K562 (cell line): ENCODE measurements around the gene MYBPHL.

ENCODE experiments used
- CBFA2T3 ChIP-seq: fragments of 450-650 bp; IDR thresholded peaks from 2 replicates; pipeline ENCODE4 v1.6.1; 2017
- CSDE1 ChIP-seq, 2 experiments: fragments of 450-650 bp; IDR thresholded peaks; 2 replicates each; pipeline ENCODE4 v1.6.1; 2016; ENCODE audit warnings: mild to moderate bottlenecking in 1 of 2
- MEF2D ChIP-seq: conservative IDR thresholded peaks from 2 replicates; pipeline ENCODE4 v1.6.1; 2016; ENCODE audit warnings: low read depth, missing genetic modification characterization, missing compliant biosample characterization
- POLR2A ChIP-seq: fragments of 450-650 bp; conservative IDR thresholded peaks from 2 replicates; pipeline ENCODE4 v1.6.1; 2016
- SP1 ChIP-seq: sonication (generic); formaldehyde crosslinking; IDR thresholded peaks from 2 replicates; pipeline ENCODE4 v1.8.1; 2022; ENCODE audit warnings: mild to moderate bottlenecking, missing genetic modification reagents
- SP2 ChIP-seq: IDR thresholded peaks from 2 replicates; pipeline ENCODE4 v1.6.1; 2011; ENCODE audit warnings: mild to moderate bottlenecking, low read depth, low read length, moderate library complexity; ENCODE audit not compliant: poor library complexity, severe bottlenecking; ENCODE audit errors: extremely low read depth
- TF ChIP-seq, protein P1 (sequence below): fragments of 250-450 bp; sonication (Bioruptor Pico); IDR thresholded peaks from 2 replicates; pipeline ENCODE4 v1.8.0; 2021; ENCODE audit warnings: moderate library complexity, mild to moderate bottlenecking, inconsistent platforms
- TF ChIP-seq, protein P2 (sequence below), 2 experiments: fragments of 450-650 bp in 1 of 2; IDR thresholded peaks; 2 replicates each; pipeline ENCODE4 v1.6.1; 2011 to 2017; ENCODE audit warnings: low read depth in 2 of 2, antibody characterized with exemption in 1 of 2, borderline replicate concordance in 1 of 2, low read length in 1 of 2, mild to moderate bottlenecking in 1 of 2, mixed read lengths in 1 of 2; ENCODE audit not compliant: control insufficient read depth in 1 of 2

DNA sequence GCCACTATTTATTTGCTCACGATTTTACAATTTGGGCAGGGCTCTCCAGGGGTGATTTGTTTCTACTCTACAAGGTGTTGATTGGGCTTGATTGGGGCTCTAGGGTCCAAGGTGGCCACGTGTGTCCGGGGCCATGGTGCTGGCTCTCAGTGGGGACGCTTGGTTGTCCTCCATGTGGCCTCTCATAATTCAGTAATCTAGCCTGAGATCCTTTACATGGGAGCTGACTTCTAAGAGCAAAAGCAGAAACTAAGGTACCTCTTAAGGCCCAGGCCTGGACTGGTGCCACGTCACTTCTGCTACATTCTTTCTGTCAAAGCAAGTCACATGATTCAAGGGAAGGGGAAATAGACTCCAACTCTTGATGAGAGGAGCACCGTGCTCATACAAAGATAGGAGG, 15.8 kb downstream of the MYBPHL start:
- TF ChIP-seq, protein P1, sequence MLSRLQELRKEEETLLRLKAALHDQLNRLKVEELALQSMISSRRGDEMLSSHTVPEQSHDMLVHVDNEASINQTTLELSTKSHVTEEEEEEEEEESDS (CRISPR knock-in tag): no peak
- TF ChIP-seq SP1 (CRISPR knock-in tag): no peak
- no peak for TF ChIP-seq POLR2A
- TF ChIP-seq, protein P2, sequence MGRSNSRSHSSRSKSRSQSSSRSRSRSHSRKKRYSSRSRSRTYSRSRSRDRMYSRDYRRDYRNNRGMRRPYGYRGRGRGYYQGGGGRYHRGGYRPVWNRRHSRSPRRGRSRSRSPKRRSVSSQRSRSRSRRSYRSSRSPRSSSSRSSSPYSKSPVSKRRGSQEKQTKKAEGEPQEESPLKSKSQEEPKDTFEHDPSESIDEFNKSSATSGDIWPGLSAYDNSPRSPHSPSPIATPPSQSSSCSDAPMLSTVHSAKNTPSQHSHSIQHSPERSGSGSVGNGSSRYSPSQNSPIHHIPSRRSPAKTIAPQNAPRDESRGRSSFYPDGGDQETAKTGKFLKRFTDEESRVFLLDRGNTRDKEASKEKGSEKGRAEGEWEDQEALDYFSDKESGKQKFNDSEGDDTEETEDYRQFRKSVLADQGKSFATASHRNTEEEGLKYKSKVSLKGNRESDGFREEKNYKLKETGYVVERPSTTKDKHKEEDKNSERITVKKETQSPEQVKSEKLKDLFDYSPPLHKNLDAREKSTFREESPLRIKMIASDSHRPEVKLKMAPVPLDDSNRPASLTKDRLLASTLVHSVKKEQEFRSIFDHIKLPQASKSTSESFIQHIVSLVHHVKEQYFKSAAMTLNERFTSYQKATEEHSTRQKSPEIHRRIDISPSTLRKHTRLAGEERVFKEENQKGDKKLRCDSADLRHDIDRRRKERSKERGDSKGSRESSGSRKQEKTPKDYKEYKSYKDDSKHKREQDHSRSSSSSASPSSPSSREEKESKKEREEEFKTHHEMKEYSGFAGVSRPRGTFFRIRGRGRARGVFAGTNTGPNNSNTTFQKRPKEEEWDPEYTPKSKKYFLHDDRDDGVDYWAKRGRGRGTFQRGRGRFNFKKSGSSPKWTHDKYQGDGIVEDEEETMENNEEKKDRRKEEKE (IDR thresholded peaks at IDR 0.05; ENCODE audit: borderline replicate concordance in 1 of 2, control insufficient read depth in 1 of 2, low read depth in 2 of 2, low read length in 1 of 2): no peak
- no peak for TF ChIP-seq SP2
- TF ChIP-seq MEF2D (tag): no peak
- TF ChIP-seq CSDE1 (IDR thresholded peaks at IDR 0.05): no peak
- no peak for TF ChIP-seq CBFA2T3
